Panc1 (cell line): ENCODE data around the gene GRM4.

Experiments
- POLR2AphosphoS5 ChIP-seq: IDR thresholded peaks from 2 replicates; pipeline ENCODE4 v1.6.1; 2012; ENCODE audit warnings: mild to moderate bottlenecking, low read depth, low read length, moderate library complexity
- SIN3A ChIP-seq: IDR thresholded peaks from 2 replicates; pipeline ENCODE4 v1.6.1; 2012; ENCODE audit warnings: low read depth, mild to moderate bottlenecking, low read length, moderate library complexity, borderline replicate concordance; ENCODE audit not compliant: insufficient read depth
- TCF7L2 ChIP-seq: IDR thresholded peaks from 2 replicates; pipeline ENCODE4 v1.6.1; 2011; ENCODE audit warnings: mild to moderate bottlenecking, low read depth, low read length, inconsistent platforms
- TF ChIP-seq, protein P1 (sequence below): fragments of 450-650 bp; IDR thresholded peaks from 2 replicates; pipeline ENCODE4 v1.5.1; 2017; ENCODE audit warnings: mild to moderate bottlenecking
- TF ChIP-seq, protein P2 (sequence below), 2 experiments: IDR thresholded peaks; 2 replicates each; pipeline ENCODE4 v1.6.1; 2011 to 2012; ENCODE audit warnings: low read depth in 2 of 2, control low read depth in 1 of 2, low read length in 1 of 2, mild to moderate bottlenecking in 1 of 2, moderate library complexity in 1 of 2; ENCODE audit not compliant: insufficient read depth in 1 of 2

- TF ChIP-seq, protein P1, sequence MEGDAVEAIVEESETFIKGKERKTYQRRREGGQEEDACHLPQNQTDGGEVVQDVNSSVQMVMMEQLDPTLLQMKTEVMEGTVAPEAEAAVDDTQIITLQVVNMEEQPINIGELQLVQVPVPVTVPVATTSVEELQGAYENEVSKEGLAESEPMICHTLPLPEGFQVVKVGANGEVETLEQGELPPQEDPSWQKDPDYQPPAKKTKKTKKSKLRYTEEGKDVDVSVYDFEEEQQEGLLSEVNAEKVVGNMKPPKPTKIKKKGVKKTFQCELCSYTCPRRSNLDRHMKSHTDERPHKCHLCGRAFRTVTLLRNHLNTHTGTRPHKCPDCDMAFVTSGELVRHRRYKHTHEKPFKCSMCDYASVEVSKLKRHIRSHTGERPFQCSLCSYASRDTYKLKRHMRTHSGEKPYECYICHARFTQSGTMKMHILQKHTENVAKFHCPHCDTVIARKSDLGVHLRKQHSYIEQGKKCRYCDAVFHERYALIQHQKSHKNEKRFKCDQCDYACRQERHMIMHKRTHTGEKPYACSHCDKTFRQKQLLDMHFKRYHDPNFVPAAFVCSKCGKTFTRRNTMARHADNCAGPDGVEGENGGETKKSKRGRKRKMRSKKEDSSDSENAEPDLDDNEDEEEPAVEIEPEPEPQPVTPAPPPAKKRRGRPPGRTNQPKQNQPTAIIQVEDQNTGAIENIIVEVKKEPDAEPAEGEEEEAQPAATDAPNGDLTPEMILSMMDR = no peak
- TF ChIP-seq POLR2AphosphoS5 (no peak), TCF7L2 (no peak), SIN3A (no peak)
- TF ChIP-seq, protein P2, sequence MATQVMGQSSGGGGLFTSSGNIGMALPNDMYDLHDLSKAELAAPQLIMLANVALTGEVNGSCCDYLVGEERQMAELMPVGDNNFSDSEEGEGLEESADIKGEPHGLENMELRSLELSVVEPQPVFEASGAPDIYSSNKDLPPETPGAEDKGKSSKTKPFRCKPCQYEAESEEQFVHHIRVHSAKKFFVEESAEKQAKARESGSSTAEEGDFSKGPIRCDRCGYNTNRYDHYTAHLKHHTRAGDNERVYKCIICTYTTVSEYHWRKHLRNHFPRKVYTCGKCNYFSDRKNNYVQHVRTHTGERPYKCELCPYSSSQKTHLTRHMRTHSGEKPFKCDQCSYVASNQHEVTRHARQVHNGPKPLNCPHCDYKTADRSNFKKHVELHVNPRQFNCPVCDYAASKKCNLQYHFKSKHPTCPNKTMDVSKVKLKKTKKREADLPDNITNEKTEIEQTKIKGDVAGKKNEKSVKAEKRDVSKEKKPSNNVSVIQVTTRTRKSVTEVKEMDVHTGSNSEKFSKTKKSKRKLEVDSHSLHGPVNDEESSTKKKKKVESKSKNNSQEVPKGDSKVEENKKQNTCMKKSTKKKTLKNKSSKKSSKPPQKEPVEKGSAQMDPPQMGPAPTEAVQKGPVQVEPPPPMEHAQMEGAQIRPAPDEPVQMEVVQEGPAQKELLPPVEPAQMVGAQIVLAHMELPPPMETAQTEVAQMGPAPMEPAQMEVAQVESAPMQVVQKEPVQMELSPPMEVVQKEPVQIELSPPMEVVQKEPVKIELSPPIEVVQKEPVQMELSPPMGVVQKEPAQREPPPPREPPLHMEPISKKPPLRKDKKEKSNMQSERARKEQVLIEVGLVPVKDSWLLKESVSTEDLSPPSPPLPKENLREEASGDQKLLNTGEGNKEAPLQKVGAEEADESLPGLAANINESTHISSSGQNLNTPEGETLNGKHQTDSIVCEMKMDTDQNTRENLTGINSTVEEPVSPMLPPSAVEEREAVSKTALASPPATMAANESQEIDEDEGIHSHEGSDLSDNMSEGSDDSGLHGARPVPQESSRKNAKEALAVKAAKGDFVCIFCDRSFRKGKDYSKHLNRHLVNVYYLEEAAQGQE (IDR thresholded peaks at IDR 0.05; ENCODE audit: insufficient read depth in 1 of 2, low read depth in 2 of 2, low read length in 1 of 2) = no peak
Measured at GRCh38 chr6:34093854-34094430, 51.9 kb downstream of the GRM4 start.
